GM18520 (cell line): Measurements from ENCODE around the gene INSIG1.

Experiments
- ATAC-seq: cut with Tn5 transposase; IDR thresholded peaks from one replicate; pipeline ENCODE4 v1.9.1; 2021; ENCODE audit not compliant: unreplicated experiment

Gene INSIG1

DNA sequence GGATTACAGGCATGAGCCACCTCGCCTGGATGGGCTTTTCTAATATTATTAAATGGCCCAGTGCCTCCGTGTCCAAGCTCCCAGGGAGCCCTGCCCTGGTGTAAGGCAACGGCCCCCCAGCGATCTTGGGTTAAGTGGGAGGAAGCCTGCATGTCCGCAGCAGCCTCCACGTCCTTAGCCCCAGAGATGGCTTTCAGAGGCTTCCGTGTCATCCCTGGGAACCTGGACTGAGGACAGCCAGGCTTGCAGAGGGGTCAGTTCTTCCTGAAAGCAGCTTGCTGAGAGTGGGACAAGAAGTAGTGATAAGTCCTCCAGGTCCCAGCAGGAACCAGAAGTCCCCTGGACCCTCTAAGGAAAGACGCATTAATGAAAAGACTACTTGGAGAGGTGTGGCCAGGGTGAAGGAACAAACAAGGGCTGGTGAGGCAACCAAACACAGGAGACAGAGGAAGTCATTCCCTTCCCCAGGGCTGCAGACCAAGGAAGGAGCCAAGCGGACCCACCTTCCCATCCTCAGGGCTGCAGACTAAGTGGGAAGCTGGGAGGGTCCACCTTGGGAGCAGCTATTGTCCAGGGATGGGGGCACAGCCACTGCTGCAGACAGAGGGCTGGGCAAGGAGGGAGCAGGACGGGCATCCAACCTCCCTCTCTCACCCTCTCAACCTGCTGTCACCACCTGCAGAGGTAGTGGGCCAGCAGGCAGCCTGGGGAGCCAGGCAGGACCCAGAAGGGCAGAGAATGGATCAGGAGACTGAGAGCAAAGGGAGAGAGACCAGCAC lies 13.0 kb upstream of the INSIG1 start:
- ATAC-seq, result no peak

GRCh38 chr7:155285423-155285822 lies 12.3 kb upstream of the INSIG1 start:
- no peak for ATAC-seq

DNA sequence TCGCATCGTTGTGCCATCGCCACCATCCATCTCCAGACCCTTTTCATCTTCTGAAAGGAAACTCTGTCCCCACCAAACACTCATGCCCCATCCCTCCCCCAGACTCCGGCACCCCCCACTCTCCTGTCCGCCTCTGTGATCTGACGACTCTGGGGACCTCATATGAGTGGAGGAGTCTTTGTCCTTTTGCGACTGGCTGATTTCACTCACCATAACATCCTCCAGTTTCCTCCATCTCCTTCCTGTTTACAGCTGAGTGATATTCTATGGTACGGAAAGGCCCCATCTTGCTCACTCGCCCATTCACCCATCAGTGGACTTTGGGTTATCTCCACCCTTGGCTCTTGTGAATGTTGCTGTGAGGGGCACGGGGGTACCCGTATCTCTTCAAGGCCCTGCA lies 11.8 kb upstream of the INSIG1 start:
- ATAC-seq, result no peak

DNA sequence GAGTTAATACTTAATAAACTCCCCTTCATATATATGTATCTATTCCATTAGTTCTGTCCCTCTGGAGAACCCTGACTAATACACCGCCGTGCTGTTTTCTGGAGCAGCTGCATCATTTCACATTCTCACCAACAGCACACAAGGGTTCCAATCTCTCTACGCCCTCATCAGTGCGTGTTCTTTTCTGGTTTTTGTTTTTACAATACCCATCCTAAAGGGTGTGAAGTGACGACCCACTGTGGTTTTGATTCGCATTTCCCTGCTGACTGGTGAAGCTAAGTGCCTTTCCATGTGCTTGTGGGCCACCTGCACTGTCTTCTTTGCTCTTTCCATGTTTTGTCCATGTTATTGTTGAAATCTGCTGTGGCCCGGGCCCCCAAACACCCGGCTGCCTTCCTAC lies 11.0 kb upstream of the INSIG1 start:
- no peak for ATAC-seq

- no peak for ATAC-seq
Observed at GRCh38 chr7:155287284-155287935, 10.3 kb upstream of the INSIG1 start.

GRCh38 chr7:155288055-155288454 lies 9.6 kb upstream of the INSIG1 start:
- ATAC-seq, result no peak

DNA sequence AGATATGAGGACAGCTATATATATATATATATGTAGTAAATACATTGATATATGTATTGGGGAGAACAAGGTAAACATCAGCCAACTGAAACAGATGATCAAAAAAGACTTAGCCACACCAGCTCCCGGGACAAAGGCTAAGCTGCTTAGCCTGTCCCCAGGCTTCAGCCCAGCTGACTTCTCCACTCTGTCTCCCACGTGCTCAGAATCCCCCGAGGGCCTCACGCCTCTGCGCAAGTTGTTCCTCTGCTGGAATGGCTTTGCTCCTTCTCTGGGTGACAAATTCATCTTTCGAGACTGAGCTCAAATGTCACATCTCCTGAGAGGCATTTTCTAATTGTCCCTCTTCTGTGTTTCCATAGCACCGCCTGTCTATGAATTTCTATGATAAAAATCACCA lies 8.6 kb upstream of the INSIG1 start:
- no peak for ATAC-seq

DNA sequence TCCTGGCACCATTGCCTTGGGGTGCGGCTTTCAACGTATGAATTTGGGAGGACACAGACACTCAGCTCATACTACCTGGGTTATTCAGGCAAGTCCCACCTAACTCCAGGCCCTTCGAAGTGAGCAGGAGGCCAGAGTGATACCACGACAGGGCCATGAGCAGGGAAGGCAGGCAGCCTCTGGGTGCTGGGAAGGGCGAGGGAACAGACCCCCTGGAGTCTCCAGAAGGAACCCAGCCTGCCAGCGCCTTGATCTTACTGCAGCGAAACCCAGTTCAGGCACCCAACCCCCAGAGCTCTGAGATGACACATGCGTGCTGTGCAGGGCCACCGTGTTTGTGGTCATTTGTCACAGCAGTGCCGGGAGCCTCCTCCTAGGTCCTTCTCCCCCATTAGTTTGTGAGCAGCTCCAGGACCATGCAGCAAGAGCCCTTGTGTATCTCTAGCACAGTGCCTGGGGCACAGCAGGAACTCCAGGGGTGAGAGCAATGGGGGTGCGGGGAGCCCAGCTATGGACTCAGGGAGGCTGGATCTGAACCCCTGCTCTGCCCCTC lies 7.7 kb upstream of the INSIG1 start:
- no peak for ATAC-seq

DNA sequence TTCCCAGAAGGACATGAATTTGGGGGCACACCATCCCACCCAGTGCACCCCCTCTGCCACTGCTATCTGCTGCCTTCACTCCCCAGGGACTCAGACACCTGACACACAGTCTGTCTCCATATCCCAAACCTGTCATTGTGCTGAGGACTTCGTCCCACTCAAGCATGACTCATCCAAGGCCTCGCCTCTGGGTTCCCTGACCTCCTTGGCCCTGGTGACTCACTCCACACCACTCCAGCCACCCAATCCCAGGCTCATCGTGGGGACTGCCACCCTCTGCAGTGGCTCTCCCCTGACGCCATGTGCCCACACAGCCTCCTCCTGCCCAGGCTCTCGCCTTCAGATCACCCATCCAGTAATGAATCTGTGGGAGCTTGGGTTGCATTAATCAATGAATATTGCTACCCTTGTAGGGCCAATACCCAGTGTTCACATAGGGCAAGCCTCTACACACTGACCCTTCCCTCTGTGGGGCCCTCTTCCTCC lies 6.6 kb upstream of the INSIG1 start:
- ATAC-seq, result no peak

DNA sequence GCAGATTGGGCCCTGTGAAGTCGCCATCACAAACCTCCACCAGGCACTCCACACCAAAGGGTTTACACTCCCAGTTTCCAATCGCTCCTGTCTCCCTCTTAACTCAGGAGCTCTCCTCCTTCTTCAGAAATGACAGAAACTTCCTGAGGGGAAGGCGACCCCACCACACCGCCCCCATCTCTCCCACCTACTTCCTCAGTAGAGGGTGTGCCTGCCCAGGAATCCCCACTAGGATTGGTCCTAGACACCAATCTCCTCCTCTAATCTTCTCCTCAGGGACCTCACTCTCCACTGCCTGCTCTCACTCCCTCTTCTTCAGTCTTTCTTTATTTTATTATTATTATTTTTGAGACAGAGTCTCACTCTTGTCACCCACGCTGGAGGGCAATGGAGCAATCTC lies 5.9 kb upstream of the INSIG1 start:
- ATAC-seq, result no peak

- ATAC-seq, result no peak
Observed at GRCh38 chr7:155292680-155293226, 4.9 kb upstream of the INSIG1 start.

GRCh38 chr7:155293721-155294510 lies 3.8 kb upstream of the INSIG1 start:
- ATAC-seq, result no peak

DNA sequence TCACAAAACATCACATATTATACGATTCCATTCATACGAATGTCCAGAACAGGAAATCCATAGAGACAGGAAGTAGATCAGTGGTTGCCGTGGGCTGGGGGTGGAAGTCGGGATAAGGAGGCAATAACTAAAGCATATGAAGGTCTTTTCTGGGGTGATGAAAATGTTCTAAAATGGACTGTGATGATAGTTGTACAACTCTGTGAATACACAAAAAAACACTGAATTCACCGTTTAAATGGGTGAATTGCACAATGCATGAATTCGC lies 3.2 kb upstream of the INSIG1 start:
- ATAC-seq, result no peak

DNA sequence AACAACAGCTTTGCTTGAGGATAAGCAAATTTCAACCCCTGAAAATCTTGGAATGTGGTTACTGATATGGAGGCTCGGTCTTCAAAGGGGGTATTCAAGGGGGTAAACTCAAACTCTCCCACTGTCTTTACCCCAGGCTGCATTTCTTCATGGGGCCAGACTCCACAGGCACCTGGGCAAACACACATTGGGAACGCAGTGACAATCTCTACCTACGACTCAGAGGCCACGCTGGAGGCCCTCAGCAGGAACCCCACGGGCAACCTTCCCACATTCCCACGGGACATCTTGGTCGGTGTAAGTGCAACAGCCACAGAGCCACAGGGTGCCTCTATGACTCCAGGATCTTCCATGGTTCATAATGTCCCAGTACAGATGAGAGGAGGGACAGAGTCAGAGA lies 2.2 kb upstream of the INSIG1 start:
- ATAC-seq, result no peak

DNA sequence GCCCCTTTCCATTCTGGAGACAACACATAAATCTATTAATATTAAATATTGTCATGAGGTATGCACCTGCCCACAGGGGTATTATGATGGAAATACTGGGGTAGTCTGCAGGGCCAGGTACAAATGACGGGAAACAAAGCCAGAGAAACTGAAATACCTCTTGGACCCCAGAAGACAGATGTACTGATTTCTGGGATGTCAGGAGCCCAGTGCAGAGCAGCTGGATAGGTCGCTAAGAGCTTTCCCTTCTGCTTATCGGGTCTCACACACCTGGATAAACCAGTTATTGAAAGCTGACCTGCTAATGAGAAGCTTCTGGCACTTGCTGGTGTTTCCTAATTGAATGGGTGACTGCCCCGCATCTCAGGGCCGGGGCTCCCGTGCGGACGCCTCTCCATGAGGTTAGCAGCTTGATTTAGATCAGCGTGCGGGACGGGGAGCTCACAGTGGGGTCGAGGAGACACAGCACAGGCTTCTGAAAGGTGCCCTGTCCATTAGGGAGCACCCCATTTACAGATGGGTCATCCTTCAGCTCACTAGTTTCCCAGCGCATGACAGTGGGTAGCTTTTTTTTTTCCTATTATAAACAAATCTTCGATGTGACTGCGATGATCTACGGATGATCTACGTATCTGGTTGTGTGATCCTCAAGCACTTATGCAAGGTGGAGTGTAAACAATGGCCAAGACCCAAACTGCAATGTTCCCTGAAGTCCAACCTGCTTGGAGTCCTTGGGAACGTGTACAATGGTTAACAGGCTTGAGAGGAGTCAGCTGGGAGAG lies 1.5 kb upstream of the INSIG1 start:
- no peak for ATAC-seq

DNA sequence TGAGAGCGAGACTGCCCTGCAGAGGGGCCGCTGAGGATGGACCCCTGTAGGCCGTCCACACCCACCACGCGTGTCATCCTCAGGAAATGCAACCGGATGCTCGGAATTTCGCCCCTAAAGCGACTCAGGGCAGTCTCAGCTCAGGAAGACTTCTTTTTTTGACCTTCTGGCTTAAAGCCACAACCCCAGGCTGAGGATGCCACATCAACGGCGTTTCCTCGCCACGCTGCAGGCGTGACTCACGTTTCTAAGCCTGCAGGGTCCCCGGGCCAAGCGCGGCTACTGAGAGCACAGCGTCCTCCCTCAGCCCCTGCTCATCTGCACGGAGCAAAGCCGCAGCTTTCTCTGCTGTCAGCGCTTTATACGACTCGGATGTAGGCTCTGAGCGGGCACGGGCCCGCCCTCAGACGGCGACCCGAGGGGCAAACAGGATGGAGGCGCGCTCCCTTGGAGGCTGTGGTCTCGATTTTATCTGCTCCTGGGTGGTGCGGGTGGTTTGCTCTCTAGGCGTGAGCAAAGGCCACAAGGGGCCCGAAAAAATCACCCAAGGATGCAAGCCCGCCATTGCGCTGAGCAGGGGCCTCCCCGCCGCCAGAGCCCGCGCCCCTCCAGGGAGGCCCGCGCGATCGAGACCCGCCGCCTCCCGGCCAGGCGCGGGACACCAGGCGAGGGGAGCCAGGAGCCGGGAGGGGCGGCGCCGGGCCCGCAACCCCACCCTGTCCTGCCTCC lies 726 bp upstream of the INSIG1 start:
- peak; percentile 0 for ATAC-seq

GRCh38 chr7:155298288-155298833 lies 683 bp downstream of the INSIG1 start:
- no peak for ATAC-seq

DNA sequence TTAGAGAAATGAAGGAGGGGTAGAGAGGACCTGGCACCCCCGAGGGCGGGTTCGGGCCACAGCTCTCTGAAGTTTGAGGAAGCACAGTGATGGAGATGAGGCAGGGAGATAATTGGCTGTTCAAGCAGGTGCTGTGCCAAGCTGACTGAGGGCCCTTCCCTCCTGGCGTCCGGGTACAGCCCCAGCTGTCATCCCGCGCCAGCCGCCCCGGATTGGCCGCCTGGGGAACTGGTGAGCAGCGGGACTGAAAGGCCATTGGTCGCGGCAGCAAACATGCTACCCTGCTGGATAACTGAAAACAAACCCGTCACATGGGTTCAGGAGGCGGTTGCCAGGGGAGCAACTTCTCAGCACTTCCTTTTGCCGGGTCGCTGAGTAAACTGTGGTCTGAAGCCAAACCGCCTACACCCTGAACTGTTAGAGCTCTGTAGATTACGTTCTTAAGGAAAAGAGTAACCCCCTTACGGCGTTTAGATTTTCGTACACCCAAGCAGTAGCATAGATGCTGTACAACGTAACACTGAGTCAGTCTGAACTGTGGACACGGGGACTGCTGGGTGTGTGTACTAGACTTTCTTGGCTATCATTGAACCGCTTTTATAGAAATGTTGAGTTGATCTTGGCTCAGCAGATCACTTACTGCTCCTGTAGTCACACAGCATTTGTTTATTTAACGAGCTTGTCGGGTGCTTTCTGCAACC lies 1.3 kb downstream of the INSIG1 start:
- ATAC-seq, result peak; percentile 56

- ATAC-seq, result no peak
Observed at GRCh38 chr7:155299535-155300202, 2.0 kb downstream of the INSIG1 start.
